Measurements from ENCODE around the gene ATF7.
"Not testable (repeated sequence)": the region's sequence is repeated elsewhere in the genome, so short reads cannot be mapped to it uniquely, and the experiment has no call there.

Gene ATF7

GRCh38 chr12:53593707-53594106, 32.5 kb downstream of the ATF7 start:
- DNase-seq: no peak

- DNase-seq: no peak
These were observed 33.2 kb downstream of the ATF7 start for GRCh38 chr12:53593031-53593430.

- no peak for DNase-seq
These were observed 33.8 kb downstream of the ATF7 start for GRCh38 chr12:53592426-53592825.

DNA sequence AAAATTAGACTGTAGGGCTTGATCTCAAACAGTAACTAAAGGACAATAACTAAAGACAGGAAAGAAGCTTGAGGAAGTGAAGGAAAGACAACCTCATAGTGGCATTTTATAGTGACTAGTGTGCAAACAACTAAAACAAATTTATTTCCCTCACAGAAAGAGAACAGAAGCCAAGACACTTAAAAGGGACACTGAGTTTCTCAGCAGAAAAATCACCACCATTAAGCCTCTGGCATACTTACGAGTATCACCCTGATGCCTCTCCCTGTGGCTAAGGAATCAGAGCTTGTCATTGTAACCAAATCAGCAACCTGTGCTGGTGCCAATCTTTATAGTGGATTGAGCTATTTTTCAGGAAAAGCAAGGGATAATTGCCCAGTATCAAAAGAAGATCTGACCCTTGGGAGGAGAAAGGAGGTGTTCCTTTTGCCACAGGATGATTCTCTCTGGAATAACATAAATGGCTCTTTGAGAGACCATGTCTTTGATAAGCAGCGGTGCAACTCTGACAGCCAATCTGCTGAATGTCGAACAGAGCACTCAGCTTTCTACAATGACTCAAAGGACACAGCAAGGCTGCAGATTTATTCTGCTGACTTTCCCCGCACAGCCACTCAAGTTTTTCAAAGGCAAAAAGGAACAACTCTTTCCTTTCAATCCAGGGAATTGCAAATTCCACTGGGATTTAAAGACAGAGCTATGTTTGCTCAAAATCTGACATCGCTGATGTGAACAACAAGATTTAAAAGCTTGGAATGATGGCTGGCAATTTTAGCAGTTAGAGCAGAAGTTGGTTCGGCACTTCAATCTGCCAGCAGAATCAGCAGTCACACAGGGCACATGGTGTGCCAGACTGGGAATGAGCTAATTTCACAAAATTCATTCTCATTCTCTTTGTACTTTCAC, 34.6 kb downstream of the ATF7 start:
- DNase-seq: no peak

DNA sequence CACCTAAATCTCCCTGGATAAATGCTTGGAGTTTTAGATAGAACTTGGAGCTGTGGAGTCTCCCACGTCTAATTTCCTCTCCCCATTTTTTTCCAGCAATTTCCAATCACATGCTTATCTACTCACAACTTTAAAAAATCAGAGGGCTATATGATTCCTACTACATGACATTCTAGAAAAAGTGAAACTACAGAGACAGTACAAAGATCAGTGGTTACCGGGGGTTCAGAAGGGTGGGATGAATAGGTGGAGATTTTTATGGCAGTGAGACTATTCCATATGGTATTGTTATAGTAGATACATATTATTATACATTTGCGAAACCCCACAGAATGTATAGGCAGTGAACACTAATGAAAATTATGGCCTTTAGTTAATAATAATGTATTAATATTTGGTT, 35.5 kb downstream of the ATF7 start:
- DNase-seq: no peak

DNA sequence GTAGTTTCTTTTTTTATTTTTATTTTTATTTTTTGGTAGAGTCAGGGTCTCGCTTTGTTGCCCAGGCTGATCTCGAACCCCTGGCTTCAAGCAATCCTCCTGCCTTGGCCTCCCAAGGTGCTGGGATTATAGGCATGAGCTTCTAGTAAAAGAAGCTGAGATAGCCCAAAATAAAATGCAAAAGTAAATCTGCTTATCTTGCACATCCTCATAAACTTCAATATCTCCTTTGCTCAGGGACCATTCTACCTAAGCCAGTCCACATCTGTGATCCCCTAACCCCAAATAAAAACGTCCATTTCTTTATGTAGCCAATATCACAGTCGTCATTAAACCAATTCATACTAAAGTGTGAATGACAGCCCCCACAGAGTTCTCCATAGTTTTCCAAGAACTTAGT, 36.3 kb downstream of the ATF7 start:
- no peak for DNase-seq

GRCh38 chr12:53589423-53589822, 36.8 kb downstream of the ATF7 start:
- DNase-seq: no peak

DNA sequence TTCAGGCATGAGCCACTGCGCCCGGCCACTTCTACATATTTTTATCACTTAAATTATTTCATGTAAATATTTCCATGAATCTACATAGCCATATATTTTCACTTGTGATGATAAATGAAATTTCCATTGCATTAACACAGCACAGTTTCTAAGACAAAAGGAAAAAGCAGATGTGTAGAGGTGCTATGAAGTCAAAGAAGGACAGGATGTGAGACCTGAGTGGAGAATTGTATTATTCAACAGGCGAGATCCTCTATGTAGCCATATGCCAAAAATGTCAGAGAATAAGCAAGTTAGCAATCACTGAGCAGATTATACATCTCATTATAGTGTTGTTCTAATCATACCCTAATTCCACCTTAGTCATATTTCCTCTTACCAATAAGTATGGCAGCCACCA, 38.1 kb downstream of the ATF7 start:
- DNase-seq: no peak

- DNase-seq: no peak
These were observed 39.4 kb downstream of the ATF7 start for GRCh38 chr12:53586745-53587144.

- DNase-seq: no peak
These were observed 40.6 kb downstream of the ATF7 start for GRCh38 chr12:53585448-53586125.

GRCh38 chr12:53579545-53579955, 46.6 kb downstream of the ATF7 start:
- peak; percentile 49 for DNase-seq

DNA sequence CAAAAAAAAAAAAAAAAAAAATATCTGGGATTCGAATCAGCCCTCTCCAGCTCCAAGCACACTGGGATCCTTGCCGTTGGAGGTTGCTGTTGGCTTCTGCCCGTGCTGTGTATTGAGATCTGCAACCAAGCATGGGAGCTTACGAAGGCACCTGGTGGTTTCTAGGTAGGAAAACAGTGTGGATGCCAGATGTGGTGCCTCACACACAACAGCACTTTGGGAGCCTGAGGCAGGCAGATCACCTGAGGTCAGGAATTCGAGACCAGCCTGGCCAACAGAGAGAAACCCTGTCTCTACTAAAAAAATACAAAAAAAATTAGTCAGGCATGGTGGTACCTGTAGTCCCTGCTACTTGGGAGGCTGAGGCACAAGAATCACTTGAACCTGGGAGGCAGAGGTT, 47.4 kb downstream of the ATF7 start:
- no peak for DNase-seq

GRCh38 chr12:53577941-53578352, 48.2 kb downstream of the ATF7 start:
- DNase-seq: no peak

DNA sequence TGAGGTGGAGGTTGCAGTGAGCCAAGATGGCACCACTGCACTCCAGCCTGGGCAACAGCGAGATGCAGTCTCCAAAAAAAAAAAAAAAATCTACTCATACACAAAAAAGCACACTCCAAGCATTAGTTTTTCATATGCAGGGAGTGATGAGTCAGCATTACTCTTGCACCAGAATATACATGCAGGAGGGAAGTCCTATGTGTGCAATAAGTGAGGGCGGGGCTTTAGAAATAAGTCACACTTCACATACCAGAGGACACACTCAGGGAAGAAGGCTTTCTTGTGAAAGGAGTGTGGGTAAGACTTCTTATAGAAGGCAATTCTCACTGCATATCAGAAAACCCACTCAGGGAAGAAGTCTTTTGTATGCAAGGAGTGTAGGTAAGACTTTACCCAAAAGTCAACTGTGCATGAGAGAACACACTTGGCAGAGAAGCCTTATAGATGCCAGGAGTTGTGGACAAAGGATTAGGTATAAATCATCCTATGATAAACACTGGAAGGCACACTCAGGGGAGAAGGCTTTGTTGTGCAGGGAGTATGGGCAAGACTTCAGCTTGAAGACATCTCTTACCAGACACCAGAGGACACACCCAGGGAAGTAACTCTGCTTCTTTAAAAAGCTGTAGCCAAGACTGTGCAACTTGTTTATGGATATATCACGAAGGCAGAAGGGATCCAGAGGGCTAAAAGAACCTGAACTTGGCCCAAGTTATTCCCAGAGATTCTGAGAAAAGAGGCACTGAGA, 50.5 kb downstream of the ATF7 start:
- peak; percentile 91 for DNase-seq

- no peak for DNase-seq
These were observed 53.9 kb downstream of the ATF7 start for GRCh38 chr12:53572134-53572758.

GRCh38 chr12:53571295-53571694, 54.9 kb downstream of the ATF7 start:
- DNase-seq: no peak

DNA sequence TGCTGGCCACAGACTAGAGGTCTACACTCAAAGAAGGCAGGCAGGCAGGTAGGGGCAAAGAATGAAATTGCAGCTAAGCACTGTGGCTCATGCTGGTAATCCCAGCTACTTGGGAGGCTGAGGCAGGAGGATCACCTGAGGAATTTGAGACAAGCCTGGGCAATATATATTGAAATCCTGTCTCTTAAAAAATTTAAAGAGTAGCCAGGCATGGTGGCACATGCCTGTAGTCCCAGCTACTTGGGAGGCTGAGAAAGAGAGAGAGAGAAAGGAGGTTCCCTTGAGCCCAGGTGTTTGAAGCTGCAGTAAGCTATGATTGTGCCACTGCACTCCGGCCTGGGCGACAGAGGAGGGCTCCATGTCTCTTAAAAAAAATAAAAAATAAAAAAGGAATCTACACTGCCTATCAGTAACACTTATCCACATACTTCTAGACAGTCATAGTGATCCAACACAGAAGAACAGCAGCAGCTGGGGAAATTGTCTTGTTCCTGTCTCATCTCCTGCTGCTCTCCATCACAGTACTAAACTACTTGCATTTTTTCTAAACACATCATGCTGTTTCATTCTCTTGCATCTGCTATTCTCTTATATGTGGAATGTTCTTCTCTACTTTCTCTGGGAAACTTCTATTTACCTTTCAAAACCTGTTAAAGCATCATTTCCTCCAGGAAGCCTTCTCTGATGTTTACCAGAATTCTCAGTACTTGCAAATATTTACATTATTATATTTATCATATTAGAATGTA, 57.2 kb downstream of the ATF7 start:
- DNase-seq: no peak

DNA sequence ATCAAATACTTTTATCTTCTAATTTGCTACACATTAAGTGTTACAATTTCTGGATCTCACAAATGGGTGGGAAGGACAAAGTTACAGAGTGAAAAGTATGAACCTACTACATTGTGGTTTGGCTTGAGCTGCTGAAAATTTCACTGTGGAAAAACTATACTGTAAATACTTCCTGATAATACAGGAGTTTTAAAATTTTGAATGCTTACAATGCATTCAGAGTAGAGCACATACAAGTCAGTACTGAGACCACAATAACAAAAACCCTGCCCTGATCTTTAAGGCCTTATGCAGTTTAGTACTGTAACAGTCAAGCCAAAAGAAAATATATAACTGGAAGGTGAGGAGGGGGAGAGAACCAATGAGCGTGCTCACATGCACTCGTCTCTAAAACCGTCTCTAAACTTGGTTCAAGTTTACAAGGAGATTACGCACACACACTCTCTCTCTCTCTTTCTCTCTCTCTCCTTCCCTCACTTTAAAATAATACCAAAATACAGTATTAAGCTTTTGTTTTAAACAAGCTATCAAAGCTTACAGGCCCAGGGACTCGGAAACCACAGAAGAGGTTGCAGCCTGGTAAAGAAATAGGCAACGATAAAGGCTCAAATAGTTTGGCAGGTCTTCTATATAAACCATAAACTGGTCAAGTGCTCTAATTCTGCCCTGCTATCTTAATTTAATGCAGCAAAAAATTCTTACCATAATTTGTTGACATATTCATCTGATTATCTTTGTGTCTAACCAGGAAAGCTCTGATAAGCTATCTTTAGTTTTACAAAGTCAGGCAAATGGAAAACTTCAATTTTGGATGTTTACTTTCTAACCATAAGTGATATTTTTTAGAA, 58.0 kb downstream of the ATF7 start:
- no peak for DNase-seq

GRCh38 chr12:53565376-53565775, 60.8 kb downstream of the ATF7 start:
- not testable (repeated sequence) for DNase-seq

DNA sequence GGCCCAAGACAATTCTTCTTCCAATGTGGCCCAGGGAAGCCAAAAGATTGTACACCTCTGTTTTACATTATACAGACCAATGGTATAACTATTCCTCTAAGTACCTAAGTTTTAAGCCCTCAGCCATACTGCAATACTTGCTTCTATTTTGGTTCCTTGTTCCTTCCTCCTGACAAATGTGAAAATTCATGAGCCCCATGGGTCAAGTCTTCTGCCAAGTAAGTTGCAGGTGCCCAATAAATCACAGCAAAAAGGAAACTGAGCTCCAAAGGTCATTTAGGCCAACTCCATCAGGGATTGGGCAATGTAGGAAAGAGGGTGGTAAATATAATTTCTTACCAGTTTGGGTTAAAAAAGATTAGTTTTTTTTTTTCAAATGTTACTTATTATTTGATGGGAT, 61.2 kb downstream of the ATF7 start:
- peak; percentile 25 for DNase-seq

DNA sequence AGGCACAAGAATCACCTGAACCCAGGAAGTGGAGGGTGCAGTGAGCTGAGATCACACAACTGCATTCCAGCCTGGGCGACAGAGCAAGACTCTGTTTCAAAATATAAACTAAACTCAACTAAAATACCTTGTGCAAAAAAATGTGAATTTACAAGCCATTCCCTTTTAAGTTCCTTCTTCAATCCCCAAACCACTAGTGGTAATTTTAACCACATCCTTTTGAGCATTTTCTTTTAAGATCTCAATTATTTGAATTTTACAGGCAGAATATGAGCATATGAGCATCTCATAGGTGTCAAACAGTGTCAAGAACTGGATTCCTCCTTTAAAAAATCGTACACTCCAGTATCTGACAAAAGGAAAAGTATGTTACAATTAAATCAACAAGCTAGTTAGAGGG, 61.9 kb downstream of the ATF7 start:
- DNase-seq: peak; percentile 33
